HG03103 (cell line): ENCODE data around the gene OTOG.

ENCODE experiments used
- ATAC-seq: cut with Tn5 transposase; IDR thresholded peaks from one replicate; pipeline ENCODE4 v1.9.1; 2021; ENCODE audit warnings: low read depth; ENCODE audit not compliant: unreplicated experiment

OTOG gene

GRCh38 chr11:17547051-17547577 is at the start of gene OTOG:
TSS of gene OTOG (plus strand) at chr11:17547259. CDS start at chr11:17547373, 114 bp downstream.
- ATAC-seq, result no peak

GRCh38 chr11:17498058-17498457 is 49.0 kb upstream of the OTOG start:
- ATAC-seq, result no peak

- ATAC-seq, result peak; percentile 69
These were observed 48.6 kb upstream of the OTOG start for GRCh38 chr11:17498475-17498874.

DNA sequence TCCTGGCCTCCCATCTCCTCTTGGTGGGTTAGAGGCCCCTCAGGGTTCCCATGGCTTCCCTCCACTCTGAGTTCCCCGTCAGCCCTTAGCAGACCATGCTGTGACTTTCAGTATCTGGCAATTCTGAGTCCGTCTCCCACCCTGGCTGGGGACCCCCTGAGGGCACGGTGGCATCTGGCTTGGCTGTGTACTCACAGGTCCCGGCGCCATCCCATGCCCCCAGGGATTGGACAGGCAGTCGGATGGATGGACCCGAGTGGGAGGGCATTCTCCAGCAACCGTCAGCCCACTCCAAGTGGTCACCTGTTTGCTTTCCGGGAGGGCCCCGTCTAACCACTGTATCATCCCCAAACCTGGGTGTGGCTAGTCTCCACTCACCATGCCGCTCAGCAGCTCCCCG is 46.4 kb upstream of the OTOG start:
- no peak for ATAC-seq

DNA sequence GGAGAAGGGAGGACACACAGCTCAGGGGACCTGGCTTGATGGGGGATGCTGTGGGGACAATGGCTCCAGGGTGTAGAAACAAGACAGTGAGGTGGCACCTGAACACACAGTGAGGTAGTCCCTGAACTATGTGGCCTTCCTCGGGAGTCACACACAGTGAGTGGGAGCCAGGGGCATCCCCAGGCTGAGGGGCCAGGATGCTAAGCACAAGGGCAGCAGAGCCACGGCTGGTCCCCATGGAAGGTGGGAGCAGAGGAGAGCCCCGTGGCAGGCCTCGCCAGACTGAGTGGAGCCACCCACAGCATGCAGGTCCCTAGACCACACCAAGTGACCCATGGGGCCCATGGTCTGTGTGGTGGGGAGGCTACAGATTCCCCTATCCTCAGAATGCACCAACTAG is 44.4 kb upstream of the OTOG start:
- no peak for ATAC-seq

DNA sequence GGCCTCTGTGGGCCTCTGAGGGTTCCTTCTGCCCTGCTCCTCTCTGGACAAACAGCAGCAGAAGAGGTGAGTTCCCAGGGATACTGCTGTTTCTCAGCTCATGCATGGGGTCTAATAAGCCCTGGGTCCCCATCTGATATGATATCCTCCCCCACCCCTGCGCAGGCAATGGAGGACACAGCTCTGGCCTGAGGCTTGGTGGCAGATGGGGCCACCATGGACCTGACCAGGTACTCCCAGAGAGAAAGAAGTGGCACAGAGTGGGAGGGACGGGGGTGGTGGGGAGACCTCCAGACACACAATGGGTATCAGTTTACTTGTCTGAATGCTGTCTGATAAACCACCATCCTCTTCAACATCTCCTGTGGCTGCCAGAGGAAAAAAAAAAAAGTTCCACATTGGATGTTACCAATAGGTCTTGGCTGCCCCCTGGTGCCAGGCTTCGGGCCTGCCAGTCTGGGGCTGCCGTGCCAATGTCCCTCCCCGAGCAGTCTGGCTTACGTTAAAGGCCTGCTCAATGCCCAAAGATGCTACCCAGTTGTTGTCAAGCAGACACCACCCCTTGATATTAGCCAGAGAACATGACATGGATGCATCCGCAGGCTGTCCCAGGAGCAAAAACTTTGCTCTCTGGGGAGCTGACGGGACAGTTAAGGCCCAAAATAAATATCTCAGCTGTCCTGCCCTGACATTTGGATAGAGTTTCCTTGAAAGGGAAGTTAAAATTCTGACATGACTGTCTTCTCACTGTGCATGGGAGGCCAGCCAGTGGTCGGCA is 42.5 kb upstream of the OTOG start:
- ATAC-seq, result no peak

GRCh38 chr11:17505146-17505545 is 41.9 kb upstream of the OTOG start:
- ATAC-seq, result no peak

DNA sequence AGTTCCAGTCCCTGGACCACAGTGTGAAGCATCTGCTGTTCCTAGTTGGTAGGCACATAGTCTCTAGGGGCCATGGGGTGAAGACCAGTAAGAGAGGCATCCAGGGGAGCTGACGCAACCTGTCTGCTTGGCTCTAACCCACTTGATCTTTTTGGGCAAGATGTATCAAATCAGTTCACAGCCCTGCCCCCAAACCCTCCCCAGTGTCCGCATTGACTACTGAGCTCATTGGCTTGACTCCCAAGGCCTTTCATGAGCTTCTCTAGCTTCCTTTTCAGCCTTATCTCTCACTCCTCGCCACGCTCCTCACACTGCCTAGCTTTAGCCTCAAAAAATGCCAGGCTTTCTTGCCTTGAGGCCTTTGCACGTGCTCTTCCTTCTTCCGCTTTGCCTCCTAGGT is 40.7 kb upstream of the OTOG start:
- no peak for ATAC-seq

DNA sequence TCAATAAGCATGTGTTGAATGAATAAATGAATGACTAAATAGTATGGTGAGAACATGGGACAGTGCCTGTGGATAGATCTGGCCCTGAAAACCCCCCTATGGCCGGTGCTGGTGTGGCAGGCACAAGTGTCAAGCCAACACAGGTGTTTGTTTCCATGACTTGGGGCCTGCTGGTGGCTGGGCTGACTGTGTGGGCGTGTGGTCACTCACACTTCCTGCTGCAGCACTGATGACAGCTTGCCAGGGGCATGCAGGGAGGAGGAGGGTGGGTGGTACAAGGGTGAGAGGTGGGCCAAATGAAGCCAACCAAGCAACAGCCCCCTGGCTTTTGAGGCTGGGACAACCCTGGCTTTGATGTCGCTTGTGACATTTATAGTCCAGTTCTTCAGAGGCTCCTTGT is 40.1 kb upstream of the OTOG start:
- no peak for ATAC-seq

- no peak for ATAC-seq
These were observed 39.3 kb upstream of the OTOG start for GRCh38 chr11:17507773-17508172.

- no peak for ATAC-seq
These were observed 38.8 kb upstream of the OTOG start for GRCh38 chr11:17508306-17508705.

- ATAC-seq, result no peak
These were observed 38.3 kb upstream of the OTOG start for GRCh38 chr11:17508791-17509190.

GRCh38 chr11:17510507-17511206 is 36.4 kb upstream of the OTOG start:
- no peak for ATAC-seq

GRCh38 chr11:17511571-17511970 is 35.5 kb upstream of the OTOG start:
- no peak for ATAC-seq

DNA sequence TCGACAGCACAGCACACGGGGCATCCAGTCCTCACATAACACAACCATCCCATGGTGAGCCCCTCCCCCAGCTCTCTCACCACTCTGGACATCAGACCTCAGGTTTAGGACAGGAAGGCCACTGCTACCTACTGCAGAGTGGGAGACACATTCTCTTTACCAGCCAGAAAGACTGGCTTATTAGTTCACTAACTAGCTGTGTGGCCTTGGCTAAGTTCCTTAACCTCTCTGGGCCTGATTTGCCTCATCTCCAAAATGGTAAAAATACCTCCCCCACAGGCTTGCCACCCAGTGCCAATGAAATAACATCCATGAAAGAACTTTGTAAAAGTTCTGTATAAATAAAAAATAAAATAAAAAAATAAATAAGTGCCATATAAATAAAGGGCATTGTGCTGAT is 35.0 kb upstream of the OTOG start:
- ATAC-seq, result no peak

GRCh38 chr11:17513853-17514252 is 33.2 kb upstream of the OTOG start:
- no peak for ATAC-seq

DNA sequence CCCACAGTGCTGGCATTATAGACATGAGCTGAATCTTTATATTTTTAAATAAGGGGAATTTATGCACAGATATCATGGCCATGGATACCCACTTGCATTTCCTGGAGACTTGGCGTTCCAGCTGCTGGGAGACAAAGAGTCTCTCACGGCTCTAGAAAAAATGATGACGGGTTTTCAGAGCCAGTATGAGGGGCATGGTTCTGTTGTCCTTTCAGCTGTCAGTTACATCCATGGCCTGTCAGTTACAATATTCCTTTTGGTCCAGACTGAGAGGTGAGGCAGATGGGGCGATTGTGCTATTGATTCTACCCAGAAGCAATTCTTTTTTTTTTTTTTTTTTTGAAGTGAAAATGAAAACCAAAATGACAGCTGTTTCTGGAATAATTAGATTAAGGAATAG is 32.6 kb upstream of the OTOG start:
- no peak for ATAC-seq

- no peak for ATAC-seq
These were observed 31.4 kb upstream of the OTOG start for GRCh38 chr11:17515443-17516176.

- ATAC-seq, result no peak
These were observed 30.4 kb upstream of the OTOG start for GRCh38 chr11:17516551-17517150.

- ATAC-seq, result no peak
These were observed 29.9 kb upstream of the OTOG start for GRCh38 chr11:17517186-17517585.

DNA sequence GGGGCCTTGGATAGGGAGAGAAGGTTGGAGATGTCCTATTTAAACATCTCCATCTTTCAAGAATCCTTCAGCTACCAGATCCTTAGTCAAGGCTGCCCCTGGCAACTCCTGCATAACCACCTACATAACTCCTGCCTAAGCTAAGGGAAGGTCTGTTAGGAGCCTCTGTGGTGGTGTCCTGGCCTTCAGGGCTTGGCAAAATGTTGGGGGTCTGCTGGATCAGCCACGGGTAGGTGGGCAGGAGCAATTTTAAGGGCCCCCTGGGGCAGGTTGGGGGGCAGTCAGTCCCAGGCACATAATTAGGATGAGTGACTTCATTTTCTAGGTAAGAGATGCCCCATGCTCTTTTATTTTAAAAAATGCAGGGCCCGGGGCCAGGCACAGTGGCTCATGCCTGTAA is 28.7 kb upstream of the OTOG start:
- no peak for ATAC-seq
